T1000 (cell line): Measurements from ENCODE around the gene RGS6.

Experiments
- DNase-seq: peaks from one replicate; lab custom pipeline; 2025; ENCODE audit warnings: mixed read lengths; lab: John Stamatoyannopoulos, UW

Gene RGS6

GRCh38 chr14:72081137-72081536 lies 148.9 kb downstream of the RGS6 start:
- no peak for DNase-seq

GRCh38 chr14:72084935-72085334 lies 152.7 kb downstream of the RGS6 start:
- DNase-seq, result no peak

GRCh38 chr14:72089625-72090024 lies 157.4 kb downstream of the RGS6 start:
- no peak for DNase-seq

- no peak for DNase-seq
Observed at GRCh38 chr14:72094844-72095582, 162.8 kb downstream of the RGS6 start.

GRCh38 chr14:72097173-72097783 lies 165.0 kb downstream of the RGS6 start:
- no peak for DNase-seq

- no peak for DNase-seq
Observed at GRCh38 chr14:72098210-72098609, 166.0 kb downstream of the RGS6 start.

- no peak for DNase-seq
Observed at GRCh38 chr14:72099566-72099965, 167.3 kb downstream of the RGS6 start.

GRCh38 chr14:72104011-72104613 lies 171.9 kb downstream of the RGS6 start:
- no peak for DNase-seq

- no peak for DNase-seq
Observed at GRCh38 chr14:72111911-72112310, 179.7 kb downstream of the RGS6 start.

- DNase-seq, result no peak
Observed at GRCh38 chr14:72118841-72119240, 186.6 kb downstream of the RGS6 start.

GRCh38 chr14:72120315-72120714 lies 188.1 kb downstream of the RGS6 start:
- DNase-seq, result no peak

- no peak for DNase-seq
Observed at GRCh38 chr14:72123755-72124154, 191.5 kb downstream of the RGS6 start.

GRCh38 chr14:72124171-72124570 lies 191.9 kb downstream of the RGS6 start:
- no peak for DNase-seq

- no peak for DNase-seq
Observed at GRCh38 chr14:72126091-72126490, 193.9 kb downstream of the RGS6 start.

GRCh38 chr14:72126561-72126960 lies 194.3 kb downstream of the RGS6 start:
- DNase-seq, result no peak

GRCh38 chr14:72128629-72129028 lies 196.4 kb downstream of the RGS6 start:
- DNase-seq, result no peak

- DNase-seq, result no peak
Observed at GRCh38 chr14:72129291-72129690, 197.1 kb downstream of the RGS6 start.

GRCh38 chr14:72141084-72141483 lies 208.9 kb downstream of the RGS6 start:
- DNase-seq, result no peak

- DNase-seq, result no peak
Observed at GRCh38 chr14:72142328-72142727, 210.1 kb downstream of the RGS6 start.

GRCh38 chr14:72146241-72146640 lies 214.0 kb downstream of the RGS6 start:
- DNase-seq, result no peak

GRCh38 chr14:72154645-72155378 lies 222.6 kb downstream of the RGS6 start:
- peak; percentile 52 for DNase-seq

- DNase-seq, result no peak
Observed at GRCh38 chr14:72155379-72155993, 223.3 kb downstream of the RGS6 start.
